T-cell (primary cell): Measurements from ENCODE around the gene FIGNL2. TPM values are rescaled to one million over a fixed set of nuclear protein-coding genes. Genes with fewer than 3 reads are reported as not detected.

ENCODE experiments used
- ATAC-seq, 4 experiments: fragments of 200-7000 bp in 3 of 4; fragments of 150-1000 bp in 1 of 4; cut with Tn5 transposase; replicated peaks in 1 of 4; 1 replicate in 3 of 4; 2 replicates in 1 of 4; pipeline ENCODE4 v1.10.0; 2021; ENCODE audit warnings: moderate library complexity in 3 of 4, mild to moderate bottlenecking in 2 of 4, moderate number of reproducible peaks in 1 of 4
- CTCF ChIA-PET, 2 donors: fragments of 300-600 bp; sonication (Branson Sonifier 250); formaldehyde crosslinking; loops; one replicate each; lab custom pipeline; 2022; ENCODE audit warnings: antibody characterized with exemption in 2 of 2; lab: Charles Lee
- POLR2A ChIA-PET, 2 donors: fragments of 300-600 bp; sonication (Branson Sonifier 250); formaldehyde crosslinking; loops; one replicate each; lab custom pipeline; 2022; ENCODE audit warnings: antibody characterized with exemption in 2 of 2; lab: Charles Lee
- DNase-seq, 35 experiments: peaks; one replicate each; pipeline versions ENCODE4 v3.0.0 to v3.0.0-alpha.2; 2013 to 2023
- H3K27ac ChIP-seq: one replicate; pipeline ENCODE4 v1.5.1; 2013; ENCODE audit warnings: low read length
- H3K27me3 ChIP-seq, 2 experiments: replicated peaks in 1 of 2; 1 replicate in 1 of 2; 2 replicates in 1 of 2; pipeline versions ENCODE4 v1.6.1 to v1.7.0; 2013; ENCODE audit warnings: low read length in 1 of 2, mixed read lengths in 1 of 2; ENCODE audit not compliant: control insufficient read depth in 2 of 2, insufficient read depth in 2 of 2; ENCODE audit errors: extremely low read depth in 1 of 2
- H3K36me3 ChIP-seq, 2 donors: 1 replicate in 1 of 2; 2 replicates in 1 of 2; pipeline versions ENCODE4 v1.6.1 to v1.7.0; 2013; ENCODE audit warnings: low read length in 1 of 2; ENCODE audit not compliant: control insufficient read depth in 2 of 2, insufficient read depth in 1 of 2; ENCODE audit errors: extremely low read depth in 1 of 2
- H3K4me1 ChIP-seq, 2 experiments: 1 replicate in 1 of 2; 2 replicates in 1 of 2; pipeline versions ENCODE4 v1.6.1 to v1.7.0; 2013; ENCODE audit warnings: low read length in 2 of 2, mixed read lengths in 1 of 2; ENCODE audit not compliant: insufficient read depth in 2 of 2, control insufficient read depth in 1 of 2; ENCODE audit errors: extremely low read depth in 1 of 2
- H3K4me3 ChIP-seq, 2 donors: 1 replicate in 1 of 2; 2 replicates in 1 of 2; pipeline versions ENCODE4 v1.5.1 to v1.7.0; 2013; ENCODE audit warnings: mild to moderate bottlenecking in 2 of 2, low read length in 1 of 2, moderate library complexity in 1 of 2; ENCODE audit not compliant: control insufficient read depth in 1 of 2; ENCODE audit errors: extremely low read depth in 1 of 2
- H3K9me3 ChIP-seq: 2 replicates; pipeline ENCODE4 v1.7.0; 2013
- H3K27ac Mint-ChIP-seq, 2 donors: one replicate each; pipeline ENCODE4 v1.8.0; 2020 to 2021; ENCODE audit warnings: mild to moderate bottlenecking in 2 of 2, mixed read lengths in 2 of 2
- H3K27me3 Mint-ChIP-seq, 2 donors: one replicate each; pipeline ENCODE4 v1.8.0; 2021 to 2022; ENCODE audit warnings: mixed read lengths in 2 of 2
- H3K36me3 Mint-ChIP-seq: one replicate; pipeline ENCODE4 v1.8.0; 2021; ENCODE audit warnings: mixed read lengths
- H3K4me1 Mint-ChIP-seq, 3 donors: one replicate each; pipeline ENCODE4 v1.8.0; 2020 to 2022; ENCODE audit warnings: mixed read lengths in 3 of 3, mild to moderate bottlenecking in 1 of 3
- H3K4me3 Mint-ChIP-seq, 3 donors: one replicate each; pipeline ENCODE4 v1.8.0; 2020 to 2022; ENCODE audit warnings: mild to moderate bottlenecking in 3 of 3, mixed read lengths in 3 of 3, moderate library complexity in 3 of 3
- H3K9me3 Mint-ChIP-seq, 3 donors: one replicate each; pipeline ENCODE4 v1.8.0; 2020 to 2022; ENCODE audit warnings: mixed read lengths in 3 of 3
- WGBS: methylation state at CpG from one replicate; pipeline ENCODE4 v1.1.5; 2013; ENCODE audit warnings: missing lambda C conversion rate; ENCODE audit not compliant: insufficient coverage; 5-methylcytosine and 5-hydroxymethylcytosine counted together
- total RNA-seq, 35 experiments: library from RNA in 6 of 35; stranded (reverse) in 6 of 35; fragments of 120-200 nt in 1 of 35; gene quantifications; one replicate each; pipeline versions ENCODE4 v1.2.1 to v1.2.4 and lab custom pipeline; 2013 to 2026

Gene FIGNL2
- total RNA-seq, 5 donors from 2014 or later (not counting 1 experiment from before 2014, with no cell fraction given) = 1.3 to 2.0 (median 1.6) TPM

DNA sequence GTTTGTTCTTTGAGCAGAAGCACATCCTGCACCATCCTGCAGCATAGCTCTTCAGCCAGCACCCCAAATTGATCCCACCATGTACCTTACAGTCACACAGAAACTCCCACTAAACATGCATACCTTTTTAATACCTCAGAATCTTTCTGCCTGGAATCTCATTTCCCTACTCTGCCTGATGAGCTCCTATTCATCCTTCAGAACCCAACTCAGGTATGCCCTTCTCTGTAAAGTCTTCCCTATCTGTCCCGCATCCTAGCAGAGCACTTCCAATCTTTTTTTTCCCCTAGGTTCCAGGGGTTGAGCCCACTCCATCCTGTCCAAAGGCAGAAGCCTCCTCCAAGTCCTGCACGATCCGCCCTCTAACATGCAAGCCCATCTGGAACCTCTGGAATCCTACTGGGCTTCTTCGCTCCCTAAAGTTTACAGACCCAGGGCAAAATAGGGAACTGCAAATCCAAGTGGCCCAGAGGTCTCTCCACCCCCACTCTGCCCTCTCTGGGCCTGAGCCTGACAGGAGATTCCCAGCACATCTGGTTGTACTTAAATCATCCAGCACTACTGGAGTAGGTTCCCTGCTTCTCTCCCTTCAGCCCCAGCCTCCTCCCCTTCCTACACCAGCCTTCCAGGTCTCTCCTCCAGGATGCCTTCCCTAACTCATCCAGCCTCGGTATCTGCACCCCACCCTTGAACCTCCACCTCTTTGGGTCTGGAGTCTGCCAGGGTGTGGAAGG is 4.1 kb upstream of the FIGNL2 start:
- Histone ChIP-seq H3K4me1 (peaks cover 6 to 14% of the 10 kb centered on the region in 2 experiments), H3K9me3 (no peaks in the 10 kb centered on the region), H3K27ac (no peak overlapping the region), H3K27me3 (peaks cover 0 to 44% of the 10 kb centered on the region in 2 experiments), H3K36me3 (no peaks in the 10 kb centered on the region), H3K4me3 (no peak overlapping the region)
- 89% methylated on average over 4 of the region's 5 CpGs for WGBS
- Mint-ChIP-seq H3K36me3 (no peaks in the 10 kb centered on the region), H3K27me3 (peaks cover 12 to 29% of the 10 kb centered on the region in 2 donors), H3K4me3 (no peak overlapping the region), H3K27ac (peak overlapping the region in 1 of 2 donors; percentile 12), H3K9me3 (no peaks in the 10 kb centered on the region), H3K4me1 (peaks cover 8 to 21% (median 14%) of the 10 kb centered on the region in 3 donors)
- ATAC-seq (no peak), DNase-seq (no peak)
- ChIA-PET CTCF (no interaction called here), POLR2A (no interaction called here)

GRCh38 chr12:51851413-51852124 is 3.1 kb upstream of the FIGNL2 start:
- H3K27me3 Mint-ChIP-seq = peaks cover 4 to 25% of the 10 kb centered on the region in 2 donors
- no peak overlapping the region for H3K27ac Mint-ChIP-seq
- no peak overlapping the region for H3K4me3 ChIP-seq
- DNase-seq (no peak), ATAC-seq (no peak)
- H3K27me3 ChIP-seq = peaks cover 0 to 49% of the 10 kb centered on the region in 2 experiments
- no peaks in the 10 kb centered on the region for H3K36me3 ChIP-seq
- no peaks in the 10 kb centered on the region for H3K9me3 Mint-ChIP-seq
- peaks cover 10 to 26% (median 18%) of the 10 kb centered on the region in 3 donors for H3K4me1 Mint-ChIP-seq
- no peak overlapping the region for H3K27ac ChIP-seq
- H3K4me1 ChIP-seq = peaks cover 8 to 24% of the 10 kb centered on the region in 2 experiments
- ChIA-PET CTCF (interaction anchor here (0.6 kb wide), 2 partner anchors 310 to 431 kb away, joined by 3 read pairs; no protein-coding TSS in a partner anchor), POLR2A (interaction anchor here (0.6 kb wide), 2 partner anchors 293 to 364 kb away, joined by 3 to 7 read pairs; no protein-coding TSS in a partner anchor)
- WGBS = 7% methylated on average over 3 of the region's 8 CpGs
- H3K36me3 Mint-ChIP-seq = no peaks in the 10 kb centered on the region
- H3K4me3 Mint-ChIP-seq = no peak overlapping the region
- no peaks in the 10 kb centered on the region for H3K9me3 ChIP-seq

GRCh38 chr12:51850965-51851299 is 2.4 kb upstream of the FIGNL2 start:
- Histone ChIP-seq H3K9me3 (no peaks in the 10 kb centered on the region), H3K4me1 (peaks cover 8 to 30% of the 10 kb centered on the region in 2 experiments), H3K4me3 (no peak overlapping the region), H3K27me3 (peaks cover 0 to 49% of the 10 kb centered on the region in 2 experiments), H3K27ac (no peak overlapping the region), H3K36me3 (no peaks in the 10 kb centered on the region)
- Mint-ChIP-seq H3K27me3 (peaks cover 4 to 25% of the 10 kb centered on the region in 2 donors), H3K9me3 (no peaks in the 10 kb centered on the region), H3K4me1 (peaks cover 14 to 30% (median 24%) of the 10 kb centered on the region in 3 donors), H3K4me3 (no peak overlapping the region), H3K36me3 (no peaks in the 10 kb centered on the region), H3K27ac (no peak overlapping the region)
- 80% methylated on average over 1 of the region's 4 CpGs for WGBS
- CTCF ChIA-PET = interaction anchor here in 1 of 2 donors (0.6 kb wide), 1 partner anchor 309 kb away, joined by 3 read pairs; no protein-coding TSS in a partner anchor
- ATAC-seq = no peak
- POLR2A ChIA-PET = interaction anchor here in 1 of 2 donors (0.6 kb wide), 1 partner anchor 294 kb away, joined by 3 read pairs; no protein-coding TSS in a partner anchor
- DNase-seq = no peak

GRCh38 chr12:51850081-51850964 is 1.8 kb upstream of the FIGNL2 start:
- no peak for ATAC-seq
- DNase-seq = no peak
- Mint-ChIP-seq H3K27ac (no peak overlapping the region), H3K4me3 (peak overlapping the region in 1 of 3 donors; percentile 20), H3K4me1 (peaks cover 15 to 31% (median 26%) of the 10 kb centered on the region in 3 donors), H3K36me3 (no peaks in the 10 kb centered on the region), H3K27me3 (peaks cover 9 to 27% of the 10 kb centered on the region in 2 donors), H3K9me3 (no peaks in the 10 kb centered on the region)
- no peaks in the 10 kb centered on the region for H3K36me3 ChIP-seq
- H3K27ac ChIP-seq = no peak overlapping the region
- no peaks in the 10 kb centered on the region for H3K9me3 ChIP-seq
- H3K4me1 ChIP-seq = peaks cover 8 to 35% of the 10 kb centered on the region in 2 experiments
- peaks cover 0 to 50% of the 10 kb centered on the region in 2 experiments for H3K27me3 ChIP-seq
- H3K4me3 ChIP-seq = no peak overlapping the region
- ChIA-PET POLR2A (no interaction called here), CTCF (no interaction called here)
- WGBS = 81% methylated on average over 3 of the region's 8 CpGs

DNA sequence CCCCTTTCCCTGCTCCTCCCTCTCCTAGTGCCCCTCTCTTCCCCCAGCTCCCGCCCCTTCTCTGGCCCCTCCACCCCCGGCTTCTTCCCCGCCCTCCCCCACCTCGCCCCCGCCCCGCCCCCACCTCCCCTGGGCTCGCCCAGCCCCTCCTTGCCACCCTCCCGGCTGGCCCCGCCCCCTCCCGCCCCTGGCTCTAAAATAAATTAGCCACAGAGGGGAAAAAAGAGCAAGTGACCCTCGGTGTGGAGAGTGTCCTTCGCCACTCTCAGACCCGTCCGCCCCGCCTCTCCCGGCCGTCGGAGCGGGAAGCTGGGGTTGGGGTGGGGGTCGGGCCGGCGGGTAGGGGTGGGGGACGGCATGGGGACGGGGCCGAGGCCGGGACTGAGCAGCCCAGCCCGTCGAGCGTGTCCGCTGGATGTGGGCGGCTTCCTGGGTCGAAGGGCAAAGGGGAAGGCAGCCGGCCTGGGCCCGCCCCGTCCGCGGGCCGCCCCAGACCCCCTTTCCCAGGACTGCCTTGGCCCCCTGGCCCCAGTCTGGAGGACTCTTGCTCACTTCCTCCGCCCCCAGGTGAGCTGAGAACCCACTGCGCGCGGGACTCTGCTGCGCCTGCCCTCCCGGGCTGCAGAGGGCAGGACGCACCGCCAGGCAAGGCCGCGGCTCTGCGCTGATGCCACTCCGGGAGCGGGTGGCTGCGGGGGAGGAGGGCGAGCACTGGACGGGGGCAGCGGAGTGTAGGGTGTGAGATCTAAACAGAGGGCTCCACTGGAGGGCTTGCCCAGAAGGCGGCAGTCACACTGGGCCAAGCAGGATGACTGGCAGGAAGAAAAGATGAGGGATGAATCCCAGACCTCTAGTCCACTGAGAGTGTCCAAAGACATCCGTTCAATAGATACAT is 570 bp upstream of the FIGNL2 start:
- Histone ChIP-seq H3K4me3 (no peak overlapping the region), H3K4me1 (peaks cover 8 to 35% of the 10 kb centered on the region in 2 experiments), H3K36me3 (no peaks in the 10 kb centered on the region), H3K27me3 (peaks cover 4 to 63% of the 10 kb centered on the region in 2 experiments), H3K27ac (no peak overlapping the region), H3K9me3 (no peaks in the 10 kb centered on the region)
- CTCF ChIA-PET = interaction anchor here in 1 of 2 donors (0.6 kb wide), 1 partner anchor 113 kb away, joined by 3 read pairs; no protein-coding TSS in a partner anchor
- ATAC-seq (no peak), DNase-seq (no peak)
- 88% methylated on average over 33 of the region's 57 CpGs for whole genome bisulfite sequencing
- Mint-ChIP-seq H3K9me3 (no peaks in the 10 kb centered on the region), H3K36me3 (no peaks in the 10 kb centered on the region), H3K27me3 (peaks cover 19 to 39% of the 10 kb centered on the region in 2 donors), H3K27ac (no peak overlapping the region), H3K4me3 (peak overlapping the region in 1 of 3 donors; percentile 13), H3K4me1 (peaks cover 15 to 31% (median 26%) of the 10 kb centered on the region in 3 donors)
- POLR2A ChIA-PET = no interaction called here
